ENCODE measurements around the gene NRCAM.

GRCh38 chr7:108384716-108385483 lies 71.3 kb downstream of the NRCAM start:
- TF ChIP-seq CTCF (IDR thresholded peaks at IDR 0.05): no peak
- TF ChIP-seq POLR2A (IDR thresholded peaks at IDR 0.05): no peak
- no peak for TF ChIP-seq EP300 (IDR thresholded peaks at IDR 0.05)
- TF ChIP-seq POLR2AphosphoS5 (IDR thresholded peaks at IDR 0.05): no peak
